GM19035 (cell line): ENCODE measurements around the gene CEACAM1.
"Not testable (repeated sequence)": the region's sequence is repeated elsewhere in the genome, so short reads cannot be mapped to it uniquely, and the experiment has no call there.

Experiments used
- ATAC-seq: cut with Tn5 transposase; IDR thresholded peaks from one replicate; pipeline ENCODE4 v1.9.1; 2021; ENCODE audit not compliant: unreplicated experiment

Gene CEACAM1

GRCh38 chr19:42528354-42529247 is at the start of gene CEACAM1:
Gene CEACAM1, minus strand, starts transcription at chr19:42528481. Its CDS starts 107 bp downstream, at chr19:42528374.
- ATAC-seq = no peak

- ATAC-seq = no peak
Observed at GRCh38 chr19:42577016-42577415, 48.7 kb upstream of the CEACAM1 start.

- ATAC-seq = no peak
Observed at GRCh38 chr19:42576241-42576640, 48.0 kb upstream of the CEACAM1 start.

GRCh38 chr19:42573642-42574041 is 45.4 kb upstream of the CEACAM1 start:
- no peak for ATAC-seq

GRCh38 chr19:42571116-42571515 is 42.8 kb upstream of the CEACAM1 start:
- no peak for ATAC-seq

- no peak for ATAC-seq
Observed at GRCh38 chr19:42569193-42569592, 40.9 kb upstream of the CEACAM1 start.

- no peak for ATAC-seq
Observed at GRCh38 chr19:42568006-42568405, 39.7 kb upstream of the CEACAM1 start.

- ATAC-seq = no peak
Observed at GRCh38 chr19:42567567-42567966, 39.3 kb upstream of the CEACAM1 start.

- ATAC-seq = no peak
Observed at GRCh38 chr19:42563352-42564210, 35.3 kb upstream of the CEACAM1 start.

GRCh38 chr19:42561512-42561911 is 33.2 kb upstream of the CEACAM1 start:
- ATAC-seq = no peak

- ATAC-seq = no peak
Observed at GRCh38 chr19:42560731-42561130, 32.5 kb upstream of the CEACAM1 start.

GRCh38 chr19:42558450-42559150 is 30.3 kb upstream of the CEACAM1 start:
- no peak for ATAC-seq

- ATAC-seq = not testable (repeated sequence)
Observed at GRCh38 chr19:42557386-42557871, 29.1 kb upstream of the CEACAM1 start.

GRCh38 chr19:42555801-42556200 is 27.5 kb upstream of the CEACAM1 start:
- no peak for ATAC-seq

- no peak for ATAC-seq
Observed at GRCh38 chr19:42555317-42555716, 27.0 kb upstream of the CEACAM1 start.

- no peak for ATAC-seq
Observed at GRCh38 chr19:42554046-42554575, 25.8 kb upstream of the CEACAM1 start.

- no peak for ATAC-seq
Observed at GRCh38 chr19:42553292-42554045, 25.2 kb upstream of the CEACAM1 start.

GRCh38 chr19:42552086-42553065 is 24.1 kb upstream of the CEACAM1 start:
- no peak for ATAC-seq

GRCh38 chr19:42550521-42550920 is 22.2 kb upstream of the CEACAM1 start:
- not testable (repeated sequence) for ATAC-seq
